GM12878 (cell line): ENCODE measurements around the gene PDE10A. TPM values are rescaled to one million over a fixed set of nuclear protein-coding genes. Genes with fewer than 3 reads are reported as not detected.

Experiments
- ATAC-seq: fragments of 200-7000 bp; cut with Tn5 transposase; 3 replicates; pipeline ENCODE4 v1.9.1; 2020; ENCODE audit warnings: mild to moderate bottlenecking, moderate library complexity
- BruUV-seq: library from RNA; stranded (reverse); fragments of 400-500 nt; replicated peaks from 2 replicates; lab custom pipeline; 2021; lab: Mats Ljungman, UMichigan
- CTCF ChIA-PET: fragments of 300-600 bp; sonication (Branson Sonifier 250); formaldehyde crosslinking; extraction: SDS; loops from one replicate; lab custom pipeline; 2021; ENCODE audit warnings: inconsistent platforms; lab: Yijun Ruan, JAX
- POLR2A ChIA-PET: fragments of 350-600 bp; formaldehyde crosslinking; extraction: SDS; loops from one replicate; lab custom pipeline; 2021; ENCODE audit warnings: inconsistent platforms; lab: Charles Lee
- RAD21 ChIA-PET: fragments of 300-600 bp; sonication (Branson Sonifier 250); formaldehyde crosslinking; loops from one replicate; lab custom pipeline; 2023; ENCODE audit warnings: antibody characterized with exemption; ENCODE audit not compliant: unreplicated experiment; lab: Charles Lee
- SMC1A ChIA-PET: fragments of 300-600 bp; sonication (Branson Sonifier 250); formaldehyde crosslinking; loops from one replicate; lab custom pipeline; 2023; ENCODE audit not compliant: unreplicated experiment, uncharacterized antibody; lab: Charles Lee
- DNase-seq: peaks from one replicate; pipeline ENCODE4 v3.0.0-alpha.2; 2011; ENCODE audit warnings: low read depth, low spot score
- FAIRE-seq: peaks from 3 replicates; lab custom pipeline; 2011; peaks lifted over from hg19 to GRCh38; lab: Jason Lieb, UNC
- H2AFZ ChIP-seq: 2 replicates; pipeline ENCODE4 v1.6.0; 2011; ENCODE audit warnings: low read depth, low read length, control low read depth; ENCODE audit not compliant: control insufficient read depth
- H3K27ac ChIP-seq: 2 replicates; pipeline ENCODE4 v1.5.1; 2011; ENCODE audit warnings: control low read depth; ENCODE audit not compliant: control insufficient read depth, insufficient read depth
- H3K27me3 ChIP-seq, 2 experiments: replicated peaks in 1 of 2; 2 replicates each; pipeline versions ENCODE4 v1.6.0 to v1.6.1; 2011; ENCODE audit warnings: low read length in 1 of 2; ENCODE audit not compliant: control insufficient read depth in 2 of 2, insufficient read depth in 2 of 2
- H3K36me3 ChIP-seq, 2 experiments: 2 replicates each; pipeline ENCODE4 v1.5.1; 2011; ENCODE audit warnings: low read length in 1 of 2; ENCODE audit not compliant: control insufficient read depth in 2 of 2, insufficient read depth in 2 of 2
- H3K4me1 ChIP-seq: 2 replicates; pipeline ENCODE4 v1.6.1; 2011; ENCODE audit warnings: mild to moderate bottlenecking, low read length, moderate library complexity, mixed read lengths; ENCODE audit not compliant: control insufficient read depth, insufficient read depth
- H3K4me2 ChIP-seq: 2 replicates; pipeline ENCODE4 v1.6.0; 2011; ENCODE audit warnings: control low read depth; ENCODE audit not compliant: control insufficient read depth, insufficient read depth
- H3K4me3 ChIP-seq: fragments of 200-600 bp; sonication (generic); 2 replicates; pipeline ENCODE4 v1.5.1; 2016
- H3K79me2 ChIP-seq: 2 replicates; pipeline ENCODE4 v1.6.0; 2011; ENCODE audit warnings: low read length; ENCODE audit not compliant: control insufficient read depth, insufficient read depth
- H3K9ac ChIP-seq: 2 replicates; pipeline ENCODE4 v1.8.0; 2011; ENCODE audit warnings: low read length, control low read depth, mixed read lengths; ENCODE audit not compliant: control insufficient read depth, insufficient read depth
- H3K9me3 ChIP-seq: replicated peaks from 3 replicates; pipeline ENCODE4 v1.5.1; 2011; ENCODE audit warnings: mild to moderate bottlenecking, low read length; ENCODE audit not compliant: control insufficient read depth, insufficient read depth
- H4K20me1 ChIP-seq: 2 replicates; pipeline ENCODE4 v1.6.0; 2011; ENCODE audit not compliant: control insufficient read depth, insufficient read depth
- EGR1 ChIP-seq, 2 experiments: IDR thresholded peaks; 1 replicate in 1 of 2; 2 replicates in 1 of 2; pipeline ENCODE4 v1.6.1; 2011 to 2012; ENCODE audit warnings: low read depth in 2 of 2, low read length in 2 of 2, borderline replicate concordance in 1 of 2, mild to moderate bottlenecking in 1 of 2, moderate library complexity in 1 of 2
- JUNB ChIP-seq: IDR thresholded peaks from 2 replicates; pipeline ENCODE4 v1.6.1; 2016; ENCODE audit warnings: antibody characterized with exemption, mild to moderate bottlenecking
- MTA2 ChIP-seq: fragments of 450-650 bp; IDR thresholded peaks from 2 replicates; pipeline ENCODE4 v1.6.1; 2016; ENCODE audit warnings: low read depth, mild to moderate bottlenecking, moderate library complexity
- NR2F1 ChIP-seq: fragments of 450-650 bp; conservative IDR thresholded peaks from 2 replicates; pipeline ENCODE4 v1.6.1; 2017; ENCODE audit warnings: mild to moderate bottlenecking
- NRF1 ChIP-seq: conservative IDR thresholded peaks from 2 replicates; pipeline ENCODE4 v1.6.1; 2011; ENCODE audit warnings: mild to moderate bottlenecking, low read depth, low read length, improper control_type of control experiment
- PAX8 ChIP-seq: fragments of 450-650 bp; IDR thresholded peaks from 2 replicates; pipeline ENCODE4 v1.6.1; 2017; ENCODE audit warnings: mild to moderate bottlenecking, moderate library complexity
- POLR2A ChIP-seq: IDR thresholded peaks from 2 replicates; pipeline ENCODE4 v1.6.1; 2011; ENCODE audit warnings: low read depth, mild to moderate bottlenecking, low read length
- RAD21 ChIP-seq: IDR thresholded peaks from 2 replicates; pipeline ENCODE4 v1.6.1; 2011; ENCODE audit warnings: mild to moderate bottlenecking, low read depth, low read length, moderate library complexity; ENCODE audit not compliant: insufficient read depth
- REST ChIP-seq: IDR thresholded peaks from 2 replicates; pipeline ENCODE4 v1.6.1; 2012; ENCODE audit warnings: mild to moderate bottlenecking, low read depth, low read length
- SIN3A ChIP-seq: IDR thresholded peaks from 2 replicates; pipeline ENCODE4 v1.6.1; 2012; ENCODE audit warnings: low read depth, low read length, improper control_type of control experiment
- ZNF384 ChIP-seq: IDR thresholded peaks from 2 replicates; pipeline ENCODE4 v1.6.1; 2012; ENCODE audit warnings: low read depth, mild to moderate bottlenecking, low read length, improper control_type of control experiment, borderline replicate concordance
- WGBS: methylation state at CpG from one replicate; pipeline ENCODE4 v1.1.6; 2016; ENCODE audit warnings: low lambda C conversion rate; ENCODE audit not compliant: insufficient replicate concordance, insufficient coverage; ENCODE audit errors: missing lambda C conversion rate; 5-methylcytosine and 5-hydroxymethylcytosine counted together
- in situ Hi-C: fragments of 300-500 bp; cut with MboI; formaldehyde crosslinking; loops from 9 replicates; pipeline ENCODE4 v1.14.3; 2018; ENCODE audit warnings: mixed read lengths
- intact Hi-C: fragments of 100-400 bp; cut with micrococcal nuclease; formaldehyde crosslinking; loops from one replicate; pipeline ENCODE4 v1.14.2; 2022; ENCODE audit not compliant: unreplicated experiment
- polyA plus RNA-seq, 11 experiments: library from polyadenylated mRNA; depleted of rRNA in 4 of 11; unstranded in 6 of 11; stranded (reverse) in 5 of 11; fragments of >200 nt; fragmentation: Nextera tagmentation in 4 of 11; fragmentation: Illumina TruSeq in 1 of 11; extraction: Ambion mirVana in 4 of 11; extraction: Trizol in 1 of 11; gene quantifications; 1 replicate in 1 of 11; 2 replicates in 10 of 11; pipeline versions ENCODE4 v1.2.1 to v1.2.3, GENCODE V29; 2011 to 2016; ENCODE audit warnings: inconsistent platforms in 2 of 11, missing spikeins in 2 of 11, low read depth in 1 of 11
- total RNA-seq, 4 experiments: library from RNA; depleted of rRNA in 3 of 4; stranded (reverse); fragments of >200 nt in 3 of 4; fragmentation: Illumina TruSeq in 1 of 4; extraction: Trizol in 1 of 4; gene quantifications; 2 replicates each; pipeline versions ENCODE4 v1.2.1 to v1.2.3, GENCODE V29; 2013 to 2021
- TF ChIP-seq, protein P1 (sequence below): fragments of 450-650 bp; IDR thresholded peaks from 2 replicates; pipeline ENCODE4 v1.6.1; 2018; ENCODE audit warnings: mild to moderate bottlenecking, low read depth, moderate library complexity; ENCODE audit not compliant: partially characterized antibody
- TF ChIP-seq, protein P2 (sequence below): IDR thresholded peaks from 2 replicates; pipeline ENCODE4 v1.6.1; 2012; ENCODE audit warnings: low read depth, low read length, improper control_type of control experiment
- TF ChIP-seq, protein P3 (sequence below): fragments of 450-650 bp; formaldehyde crosslinking; IDR thresholded peaks from 2 replicates; pipeline ENCODE4 v1.4.0; 2022; ENCODE audit warnings: mild to moderate bottlenecking, moderate library complexity

PDE10A gene
- total and polyA plus RNA-seq, 10 of the 15 experiments (the other 5 are each of a cell fraction or from before 2014, with no cell fraction given) = under 0.01 to 1.3 (median 0.03) TPM; not detected in 2

GRCh38 chr6:165559632-165560031 lies 103.4 kb downstream of the PDE10A start:
- Histone ChIP-seq H3K36me3 (no peaks in the 10 kb centered on the region), H3K27ac (no peak overlapping the region), H2AFZ (no peak overlapping the region), H4K20me1 (no peaks in the 10 kb centered on the region), H3K4me3 (no peak overlapping the region), H3K27me3 (no peaks in the 10 kb centered on the region), H3K9ac (no peak overlapping the region), H3K9me3 (no peaks in the 10 kb centered on the region; the same call in 2 of the 3 replicates), H3K4me1 (no peaks in the 10 kb centered on the region), H3K4me2 (no peak overlapping the region), H3K79me2 (no peaks in the 10 kb centered on the region)
- CTCF ChIA-PET = no interaction called here
- RAD21 ChIA-PET = no interaction called here
- intact Hi-C loops = no loop called here
- SMC1A ChIA-PET = no interaction called here
- POLR2A ChIA-PET = no interaction called here
- ATAC-seq (no peak), FAIRE-seq (no peak), DNase-seq (no peak)
- WGBS = 60% methylated on average over 7 of the region's 7 CpGs
- in situ Hi-C loops = no loop called here
- BruUV-seq = no TSS peak
- TF ChIP-seq JUNB (no peak), PAX8 (no peak), SIN3A (no peak), RAD21 (no peak), ZNF384 (no peak), REST (no peak), NR2F1 (no peak), MTA2 (no peak), NRF1 (no peak), POLR2A (no peak), EGR1 (IDR thresholded peaks at IDR 0.05; ENCODE audit: borderline replicate concordance in 1 of 2, low read depth in 2 of 2, low read length in 2 of 2) (no peak)
- TF ChIP-seq, protein P1, sequence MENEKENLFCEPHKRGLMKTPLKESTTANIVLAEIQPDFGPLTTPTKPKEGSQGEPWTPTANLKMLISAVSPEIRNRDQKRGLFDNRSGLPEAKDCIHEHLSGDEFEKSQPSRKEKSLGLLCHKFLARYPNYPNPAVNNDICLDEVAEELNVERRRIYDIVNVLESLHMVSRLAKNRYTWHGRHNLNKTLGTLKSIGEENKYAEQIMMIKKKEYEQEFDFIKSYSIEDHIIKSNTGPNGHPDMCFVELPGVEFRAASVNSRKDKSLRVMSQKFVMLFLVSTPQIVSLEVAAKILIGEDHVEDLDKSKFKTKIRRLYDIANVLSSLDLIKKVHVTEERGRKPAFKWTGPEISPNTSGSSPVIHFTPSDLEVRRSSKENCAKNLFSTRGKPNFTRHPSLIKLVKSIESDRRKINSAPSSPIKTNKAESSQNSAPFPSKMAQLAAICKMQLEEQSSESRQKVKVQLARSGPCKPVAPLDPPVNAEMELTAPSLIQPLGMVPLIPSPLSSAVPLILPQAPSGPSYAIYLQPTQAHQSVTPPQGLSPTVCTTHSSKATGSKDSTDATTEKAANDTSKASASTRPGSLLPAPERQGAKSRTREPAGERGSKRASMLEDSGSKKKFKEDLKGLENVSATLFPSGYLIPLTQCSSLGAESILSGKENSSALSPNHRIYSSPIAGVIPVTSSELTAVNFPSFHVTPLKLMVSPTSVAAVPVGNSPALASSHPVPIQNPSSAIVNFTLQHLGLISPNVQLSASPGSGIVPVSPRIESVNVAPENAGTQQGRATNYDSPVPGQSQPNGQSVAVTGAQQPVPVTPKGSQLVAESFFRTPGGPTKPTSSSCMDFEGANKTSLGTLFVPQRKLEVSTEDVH = no peak
- TF ChIP-seq, protein P2, sequence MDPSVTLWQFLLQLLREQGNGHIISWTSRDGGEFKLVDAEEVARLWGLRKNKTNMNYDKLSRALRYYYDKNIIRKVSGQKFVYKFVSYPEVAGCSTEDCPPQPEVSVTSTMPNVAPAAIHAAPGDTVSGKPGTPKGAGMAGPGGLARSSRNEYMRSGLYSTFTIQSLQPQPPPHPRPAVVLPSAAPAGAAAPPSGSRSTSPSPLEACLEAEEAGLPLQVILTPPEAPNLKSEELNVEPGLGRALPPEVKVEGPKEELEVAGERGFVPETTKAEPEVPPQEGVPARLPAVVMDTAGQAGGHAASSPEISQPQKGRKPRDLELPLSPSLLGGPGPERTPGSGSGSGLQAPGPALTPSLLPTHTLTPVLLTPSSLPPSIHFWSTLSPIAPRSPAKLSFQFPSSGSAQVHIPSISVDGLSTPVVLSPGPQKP = no peak
- TF ChIP-seq, protein P3, sequence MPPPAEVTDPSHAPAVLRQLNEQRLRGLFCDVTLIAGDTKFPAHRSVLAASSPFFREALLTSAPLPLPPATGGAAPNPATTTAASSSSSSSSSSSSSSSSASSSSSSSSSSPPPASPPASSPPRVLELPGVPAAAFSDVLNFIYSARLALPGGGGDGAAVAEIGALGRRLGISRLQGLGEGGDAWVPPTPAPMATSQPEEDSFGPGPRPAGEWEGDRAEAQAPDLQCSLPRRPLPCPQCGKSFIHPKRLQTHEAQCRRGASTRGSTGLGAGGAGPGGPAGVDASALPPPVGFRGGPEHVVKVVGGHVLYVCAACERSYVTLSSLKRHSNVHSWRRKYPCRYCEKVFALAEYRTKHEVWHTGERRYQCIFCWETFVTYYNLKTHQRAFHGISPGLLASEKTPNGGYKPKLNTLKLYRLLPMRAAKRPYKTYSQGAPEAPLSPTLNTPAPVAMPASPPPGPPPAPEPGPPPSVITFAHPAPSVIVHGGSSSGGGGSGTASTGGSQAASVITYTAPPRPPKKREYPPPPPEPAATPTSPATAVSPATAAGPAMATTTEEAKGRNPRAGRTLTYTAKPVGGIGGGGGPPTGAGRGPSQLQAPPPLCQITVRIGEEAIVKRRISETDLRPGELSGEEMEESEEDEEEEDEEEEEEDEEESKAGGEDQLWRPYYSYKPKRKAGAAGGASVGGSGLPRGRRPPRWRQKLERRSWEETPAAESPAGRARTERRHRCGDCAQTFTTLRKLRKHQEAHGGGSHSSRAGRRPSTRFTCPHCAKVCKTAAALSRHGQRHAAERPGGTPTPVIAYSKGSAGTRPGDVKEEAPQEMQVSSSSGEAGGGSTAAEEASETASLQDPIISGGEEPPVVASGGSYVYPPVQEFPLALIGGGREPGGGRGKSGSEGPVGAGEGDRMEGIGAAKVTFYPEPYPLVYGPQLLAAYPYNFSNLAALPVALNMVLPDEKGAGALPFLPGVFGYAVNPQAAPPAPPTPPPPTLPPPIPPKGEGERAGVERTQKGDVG (CRISPR knock-in tag) = no peak
